ENCODE measurements around the gene TREML1. TPM values are rescaled to one million over a fixed set of nuclear protein-coding genes. Genes with fewer than 3 reads are reported as not detected.
A peak's percentile ranks its signal among the peaks of the same experiment; 100 is the strongest.
"Not testable (repeated sequence)": the region's sequence is repeated elsewhere in the genome, so short reads cannot be mapped to it uniquely, and the experiment has no call there.

The TREML1 gene
- total and polyA plus RNA-seq, 2 experiments from 2014 or later: not detected

DNA sequence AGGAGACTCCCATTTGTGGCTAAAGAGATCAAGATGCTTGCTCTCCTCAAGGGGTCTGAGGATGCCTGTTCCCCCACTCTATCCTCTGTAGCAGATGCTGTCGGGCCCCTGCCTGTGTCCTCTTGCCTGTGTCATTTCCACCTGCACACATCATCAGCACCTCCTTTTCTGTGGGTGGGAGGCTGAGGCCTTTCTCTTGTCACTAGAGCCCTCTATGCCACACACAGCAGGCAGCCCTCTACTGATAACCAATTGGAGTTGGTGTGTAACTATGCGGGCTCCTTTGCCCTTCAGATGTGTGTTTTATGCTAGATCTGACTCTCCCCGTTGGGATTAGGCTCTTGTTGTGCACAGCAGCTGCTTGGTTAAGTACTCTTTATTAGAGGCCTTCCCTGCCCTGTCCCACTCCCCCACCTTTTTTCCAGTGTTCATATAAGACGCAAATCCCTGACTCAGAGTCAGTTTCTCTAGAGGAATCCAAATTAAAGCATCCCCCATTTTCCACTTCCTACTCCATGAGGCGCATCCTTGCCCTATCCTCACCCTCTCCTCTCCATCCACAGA lies 39.1 kb upstream of the TREML1 start:
- Histone ChIP-seq H3K9me2 (ENCODE audit: insufficient read depth) (no peaks in the 10 kb centered on the region), H3K4me1 (ENCODE audit: insufficient read depth) (no peaks in the 10 kb centered on the region), H3K27ac (no peak overlapping the region), H2AFZ (no peak overlapping the region), H3K27me3 (replicated peaks; ENCODE audit: insufficient read depth) (no peaks in the 10 kb centered on the region), H3K4me2 (ENCODE audit: unreplicated experiment) (no peak overlapping the region), H3K9ac (no peak overlapping the region), H3K79me2 (ENCODE audit: insufficient read depth) (no peaks in the 10 kb centered on the region), H3K4me3 (no peak overlapping the region), H3K36me3 (ENCODE audit: low read depth) (no peaks in the 10 kb centered on the region), H3K9me3 (ENCODE audit: low read depth) (no peaks in the 10 kb centered on the region), H3F3A (ENCODE audit: insufficient read depth) (no peaks in the 10 kb centered on the region), H4K20me1 (ENCODE audit: insufficient read depth) (no peaks in the 10 kb centered on the region)
- in situ Hi-C loops (cut with MboI): no loop called here
- no peak for TF ChIP-seq EZH2 (IDR thresholded peaks at IDR 0.05; ENCODE audit: insufficient read depth, poor library complexity, severe bottlenecking)
- TF ChIP-seq EZH2phosphoT487 (IDR thresholded peaks at IDR 0.05; ENCODE audit: insufficient read depth, low read depth): no peak
- DNase-seq: no peak
- 59 to 63% methylated on average over 5 of the region's 5 CpGs for WGBS, 2 experiments (ENCODE audit: low coverage in 1 of 2, low lambda C conversion rate in 2 of 2, missing lambda C conversion rate in 2 of 2)

DNA sequence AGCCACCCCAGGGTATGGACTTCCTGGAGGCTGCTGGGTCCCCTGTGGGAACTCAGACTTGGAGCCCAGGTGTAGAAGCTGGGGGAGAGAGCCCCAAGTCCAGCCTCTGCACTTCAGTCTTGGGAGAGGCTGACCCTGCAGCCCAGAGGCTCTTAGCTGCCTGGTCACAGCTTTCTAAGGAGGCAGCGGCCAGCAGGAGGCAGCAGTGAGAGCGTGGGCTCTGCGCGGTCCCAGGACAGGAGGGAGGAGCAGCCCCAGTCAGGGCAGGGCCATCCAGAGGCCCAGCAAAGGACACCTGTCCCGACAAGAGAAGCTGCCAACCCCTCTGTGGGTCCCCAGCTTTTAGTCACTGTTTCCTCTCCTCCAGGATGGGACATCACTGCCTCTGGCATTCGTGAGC lies 37.4 kb upstream of the TREML1 start:
- in situ Hi-C loops (cut with MboI): no loop called here
- Histone ChIP-seq H4K20me1 (ENCODE audit: insufficient read depth) (no peaks in the 10 kb centered on the region), H2AFZ (no peak overlapping the region), H3K9me2 (ENCODE audit: insufficient read depth) (no peaks in the 10 kb centered on the region), H3K9me3 (ENCODE audit: low read depth) (no peaks in the 10 kb centered on the region), H3K4me3 (no peak overlapping the region), H3K4me1 (ENCODE audit: insufficient read depth) (no peaks in the 10 kb centered on the region), H3F3A (ENCODE audit: insufficient read depth) (no peaks in the 10 kb centered on the region), H3K79me2 (ENCODE audit: insufficient read depth) (no peaks in the 10 kb centered on the region), H3K36me3 (ENCODE audit: low read depth) (no peaks in the 10 kb centered on the region), H3K27me3 (replicated peaks; ENCODE audit: insufficient read depth) (no peaks in the 10 kb centered on the region), H3K27ac (no peak overlapping the region), H3K9ac (no peak overlapping the region), H3K4me2 (ENCODE audit: unreplicated experiment) (no peak overlapping the region)
- DNase-seq: peak; percentile 36
- 18 to 19% methylated on average over 4 of the region's 6 CpGs for WGBS, 2 experiments (ENCODE audit: low coverage in 1 of 2, low lambda C conversion rate in 2 of 2, missing lambda C conversion rate in 2 of 2)
- TF ChIP-seq EZH2 (IDR thresholded peaks at IDR 0.05; ENCODE audit: insufficient read depth, poor library complexity, severe bottlenecking): no peak
- no peak for TF ChIP-seq EZH2phosphoT487 (IDR thresholded peaks at IDR 0.05; ENCODE audit: insufficient read depth, low read depth)

DNA sequence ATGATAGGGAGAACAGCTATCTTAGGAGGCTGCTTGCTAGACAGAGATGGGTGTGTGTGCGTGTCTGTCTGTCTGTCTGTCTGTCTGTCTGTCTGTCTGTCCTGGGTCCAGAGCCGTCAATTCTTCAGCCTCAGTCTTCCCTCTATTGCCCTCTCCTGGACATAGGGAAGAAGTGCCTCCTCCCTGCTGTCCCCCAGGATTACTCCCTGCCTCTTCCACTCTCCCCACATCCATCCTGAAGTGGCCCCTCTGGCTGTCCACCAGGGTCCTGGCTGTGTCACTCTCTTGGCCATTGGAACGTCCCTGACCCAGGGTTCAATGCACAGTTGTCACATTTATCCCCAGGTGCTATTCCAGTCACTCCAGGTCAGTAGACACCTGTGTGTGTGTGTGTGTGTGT lies 36.6 kb upstream of the TREML1 start:
- no peak for DNase-seq
- 41 to 58% methylated on average over 3 of the region's 3 CpGs for WGBS, 2 experiments (ENCODE audit: low coverage in 1 of 2, low lambda C conversion rate in 2 of 2, missing lambda C conversion rate in 2 of 2)
- Histone ChIP-seq H3K4me1 (ENCODE audit: insufficient read depth) (no peaks in the 10 kb centered on the region), H3K4me2 (ENCODE audit: unreplicated experiment) (no peak overlapping the region), H2AFZ (no peak overlapping the region), H3K36me3 (ENCODE audit: low read depth) (no peaks in the 10 kb centered on the region), H3K27me3 (replicated peaks; ENCODE audit: insufficient read depth) (no peaks in the 10 kb centered on the region), H4K20me1 (ENCODE audit: insufficient read depth) (no peaks in the 10 kb centered on the region), H3K79me2 (ENCODE audit: insufficient read depth) (no peaks in the 10 kb centered on the region), H3K9me3 (ENCODE audit: low read depth) (no peaks in the 10 kb centered on the region), H3K27ac (no peak overlapping the region), H3K9me2 (ENCODE audit: insufficient read depth) (no peaks in the 10 kb centered on the region), H3F3A (ENCODE audit: insufficient read depth) (no peaks in the 10 kb centered on the region), H3K9ac (no peak overlapping the region), H3K4me3 (no peak overlapping the region)
- TF ChIP-seq EZH2phosphoT487 (IDR thresholded peaks at IDR 0.05; ENCODE audit: insufficient read depth, low read depth) (no peak), EZH2 (IDR thresholded peaks at IDR 0.05; ENCODE audit: insufficient read depth, poor library complexity, severe bottlenecking) (no peak)
- in situ Hi-C loops (cut with MboI): no loop called here

DNA sequence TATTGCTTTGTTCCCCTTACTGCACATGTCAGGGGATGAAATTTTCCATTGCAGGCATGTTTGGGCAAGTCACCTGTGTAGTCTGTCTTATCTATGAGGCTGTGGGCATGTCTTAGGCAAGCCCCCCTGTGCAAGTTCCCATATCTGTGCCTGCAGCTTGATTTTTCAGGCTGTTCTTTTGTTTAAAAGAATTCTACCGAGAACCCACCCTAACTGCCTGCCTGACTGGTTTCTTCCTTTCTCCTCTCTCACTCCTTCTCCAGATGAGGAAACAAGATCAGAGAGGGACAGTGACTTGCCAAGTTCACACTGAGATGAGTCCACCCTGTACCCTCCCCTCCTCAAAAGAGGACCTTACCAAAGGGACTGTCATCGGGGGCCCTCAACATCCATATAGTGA lies 35.8 kb upstream of the TREML1 start:
- H3K9ac ChIP-seq: no peak overlapping the region
- H3K9me2 ChIP-seq (ENCODE audit: insufficient read depth): no peaks in the 10 kb centered on the region
- H2AFZ ChIP-seq: no peak overlapping the region
- no peaks in the 10 kb centered on the region for H3K27me3 ChIP-seq (replicated peaks; ENCODE audit: insufficient read depth)
- DNase-seq: no peak
- in situ Hi-C loops (cut with MboI): no loop called here
- H3K4me3 ChIP-seq: no peak overlapping the region
- H3K9me3 ChIP-seq (ENCODE audit: low read depth): no peaks in the 10 kb centered on the region
- H4K20me1 ChIP-seq (ENCODE audit: insufficient read depth): no peaks in the 10 kb centered on the region
- 68 to 71% methylated on average over 2 of the region's 2 CpGs for WGBS, 2 experiments (ENCODE audit: low coverage in 1 of 2, low lambda C conversion rate in 2 of 2, missing lambda C conversion rate in 2 of 2)
- H3K79me2 ChIP-seq (ENCODE audit: insufficient read depth): no peaks in the 10 kb centered on the region
- H3K36me3 ChIP-seq (ENCODE audit: low read depth): no peaks in the 10 kb centered on the region
- TF ChIP-seq EZH2phosphoT487 (IDR thresholded peaks at IDR 0.05; ENCODE audit: insufficient read depth, low read depth) (no peak), EZH2 (IDR thresholded peaks at IDR 0.05; ENCODE audit: insufficient read depth, poor library complexity, severe bottlenecking) (no peak)
- H3K27ac ChIP-seq: no peak overlapping the region
- no peak overlapping the region for H3K4me2 ChIP-seq (ENCODE audit: unreplicated experiment)
- H3K4me1 ChIP-seq (ENCODE audit: insufficient read depth): no peaks in the 10 kb centered on the region
- H3F3A ChIP-seq (ENCODE audit: insufficient read depth): no peaks in the 10 kb centered on the region

DNA sequence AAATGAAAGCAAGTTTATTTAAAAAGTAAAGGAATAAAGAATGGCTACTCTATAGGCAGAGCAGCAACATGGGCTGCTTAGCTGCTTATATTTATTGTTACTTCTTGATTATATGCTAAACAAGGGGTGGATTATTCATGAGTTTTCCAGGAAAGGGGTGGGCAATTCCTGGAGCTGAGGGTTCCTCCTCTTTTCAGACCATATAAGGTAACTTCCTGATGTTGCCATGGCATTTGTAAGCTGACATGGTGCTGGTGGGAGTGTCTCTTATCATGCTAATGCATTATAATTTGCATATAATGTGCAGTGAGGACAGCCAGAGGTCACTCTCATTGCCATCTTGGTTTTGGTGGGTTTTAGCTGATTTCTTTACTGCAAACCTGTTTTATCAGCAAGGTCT lies 34.9 kb upstream of the TREML1 start:
- H3K9me3 ChIP-seq (ENCODE audit: low read depth); H3K4me1 ChIP-seq (ENCODE audit: insufficient read depth); H3K9ac ChIP-seq; H3K36me3 ChIP-seq (ENCODE audit: low read depth); H4K20me1 ChIP-seq (ENCODE audit: insufficient read depth); H3K27ac ChIP-seq; H3K27me3 ChIP-seq (replicated peaks; ENCODE audit: insufficient read depth); DNase-seq; H3K79me2 ChIP-seq (ENCODE audit: insufficient read depth); H3F3A ChIP-seq (ENCODE audit: insufficient read depth); in situ Hi-C loops (cut with MboI); H3K9me2 ChIP-seq (ENCODE audit: insufficient read depth); H3K4me2 ChIP-seq (ENCODE audit: unreplicated experiment); H2AFZ ChIP-seq; H3K4me3 ChIP-seq: not testable (repeated sequence)
